Raji (cell line): Measurements from ENCODE around the gene LCN10.

ENCODE experiments used
- POLR2A ChIP-seq: IDR thresholded peaks from 2 replicates; pipeline ENCODE4 v1.6.1; 2011; ENCODE audit warnings: low read depth, low read length, control low read depth; ENCODE audit not compliant: insufficient read depth

Gene LCN10

DNA sequence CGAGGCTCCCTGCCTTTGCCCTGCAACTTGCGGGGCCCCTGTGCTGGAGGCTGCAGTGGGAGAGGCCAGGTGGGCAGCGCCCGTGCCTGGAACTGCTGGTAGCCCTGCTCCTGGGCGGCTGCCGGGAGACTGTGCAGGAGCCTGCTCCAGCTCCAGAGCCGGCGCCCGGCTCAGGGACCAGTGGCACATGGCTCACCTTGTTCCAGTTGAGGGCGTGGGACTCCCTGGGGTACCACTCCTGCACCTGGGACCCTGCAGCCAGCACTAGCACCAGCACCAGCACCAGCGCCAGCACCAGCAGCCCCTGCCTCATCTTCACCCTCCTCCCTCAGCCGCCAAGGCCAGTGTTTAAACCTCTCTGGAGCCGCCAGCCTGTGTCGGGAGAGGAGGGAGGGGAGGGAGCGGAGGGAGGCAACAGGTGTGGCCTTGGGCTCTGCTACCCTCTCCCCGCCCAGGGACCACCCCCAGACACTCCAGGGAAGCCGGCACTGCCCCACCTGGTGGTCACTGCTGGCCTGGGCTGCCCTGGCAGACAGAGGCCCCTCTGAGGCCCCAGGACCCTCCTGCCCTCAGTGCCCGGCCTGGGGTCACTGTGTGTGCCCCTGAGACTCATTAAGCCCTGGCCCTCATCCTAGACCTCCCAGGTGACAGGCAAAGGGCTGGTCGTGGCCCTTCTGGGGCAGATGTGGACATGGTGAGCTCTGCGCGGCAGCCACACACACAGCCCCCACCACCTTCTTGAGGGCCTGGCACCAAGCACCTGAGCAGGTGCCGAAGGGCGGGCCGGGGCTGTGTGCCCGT lies at the start of gene LCN10:
Gene LCN10, minus strand, starts transcription at position 350 of the 801 bp plus-strand sequence. Its CDS starts 37 bp downstream, at position 313.
- TF ChIP-seq POLR2A, result no peak

DNA sequence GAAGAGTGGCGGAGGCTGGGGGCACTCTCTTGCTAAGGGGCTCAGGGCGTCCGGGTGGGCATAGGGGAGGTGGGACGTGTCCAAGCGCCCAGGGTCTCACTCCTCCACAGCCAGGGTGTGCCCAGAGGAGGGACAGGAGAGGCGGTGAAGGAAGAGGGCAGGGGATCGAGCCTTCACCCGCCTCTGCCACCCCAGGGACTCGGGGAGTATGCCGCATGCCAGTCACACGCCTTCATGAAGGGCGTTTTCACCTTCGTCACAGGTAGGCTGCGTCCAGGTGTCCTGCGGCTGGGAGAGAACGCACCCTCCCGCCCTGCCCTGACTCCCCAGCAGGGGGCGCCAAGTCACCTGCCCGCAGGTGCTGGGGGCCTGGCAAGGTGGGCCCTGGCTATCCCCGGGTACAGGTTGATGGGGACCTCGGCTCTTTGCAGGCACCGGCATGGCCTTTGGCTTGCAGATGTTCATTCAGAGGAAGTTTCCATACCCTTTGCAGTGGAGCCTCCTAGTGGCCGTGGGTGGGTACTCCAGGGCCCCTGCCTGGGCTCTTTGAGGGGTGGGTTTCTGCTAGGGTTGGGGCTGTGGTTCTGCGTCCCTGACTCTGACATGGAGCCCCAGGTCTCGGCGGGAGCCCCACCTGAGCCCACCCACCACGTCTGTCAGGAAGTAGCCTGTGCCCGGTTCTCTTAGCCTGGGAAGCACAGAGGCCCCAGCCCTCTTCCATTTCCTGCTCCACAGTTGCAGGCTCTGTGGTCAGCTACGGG lies 49.0 kb upstream of the LCN10 start:
- TF ChIP-seq POLR2A, result no peak

DNA sequence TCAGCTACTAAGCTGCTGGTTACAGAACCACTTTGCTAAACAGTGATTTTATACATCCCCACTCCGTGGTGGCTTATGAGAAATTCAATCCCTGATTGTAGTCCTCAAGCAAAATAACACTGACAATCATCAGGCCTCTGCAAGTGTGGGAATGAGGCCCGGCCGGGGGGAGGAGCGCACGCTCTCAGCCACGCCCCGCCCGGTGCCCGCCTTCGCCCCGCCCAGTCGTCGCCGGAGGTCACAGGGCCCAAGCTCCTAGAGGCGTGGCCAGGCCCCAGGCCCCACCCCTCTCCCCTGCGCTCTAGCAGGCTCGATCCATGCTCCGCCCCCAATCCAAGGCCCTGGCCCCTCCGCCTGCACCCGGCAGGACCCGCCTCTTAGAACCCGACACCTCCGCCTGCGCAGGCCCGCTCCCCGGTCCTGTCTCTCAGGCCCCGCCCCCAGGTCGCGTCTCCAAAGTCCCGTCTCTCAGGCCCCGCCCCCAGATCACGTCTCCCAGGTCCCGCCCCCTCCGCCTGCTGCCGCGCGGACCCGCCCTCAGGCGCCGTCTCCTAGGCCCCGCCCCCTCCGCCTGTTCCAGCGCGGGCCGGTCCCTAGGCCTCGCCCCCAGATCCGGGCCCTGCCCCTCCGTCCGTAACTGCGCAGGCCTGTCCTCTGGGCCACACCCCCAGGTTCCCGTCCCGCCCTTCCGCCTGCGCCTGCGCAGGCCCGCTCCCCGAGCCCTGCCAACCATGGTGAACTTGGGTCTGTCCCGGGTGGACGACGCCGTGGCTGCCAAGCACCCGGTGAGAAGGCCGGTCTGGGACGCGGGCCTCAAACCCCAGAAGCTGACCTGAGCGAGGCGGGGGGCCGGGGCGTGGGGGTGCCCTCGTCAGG lies 48.1 kb upstream of the LCN10 start, which contains the start of gene TMEM141:
Gene TMEM141, plus strand, starts transcription at position 705 of the 876 bp plus-strand sequence. Its CDS starts 27 bp downstream, at position 732.
- TF ChIP-seq POLR2A, result peak; percentile 74

DNA sequence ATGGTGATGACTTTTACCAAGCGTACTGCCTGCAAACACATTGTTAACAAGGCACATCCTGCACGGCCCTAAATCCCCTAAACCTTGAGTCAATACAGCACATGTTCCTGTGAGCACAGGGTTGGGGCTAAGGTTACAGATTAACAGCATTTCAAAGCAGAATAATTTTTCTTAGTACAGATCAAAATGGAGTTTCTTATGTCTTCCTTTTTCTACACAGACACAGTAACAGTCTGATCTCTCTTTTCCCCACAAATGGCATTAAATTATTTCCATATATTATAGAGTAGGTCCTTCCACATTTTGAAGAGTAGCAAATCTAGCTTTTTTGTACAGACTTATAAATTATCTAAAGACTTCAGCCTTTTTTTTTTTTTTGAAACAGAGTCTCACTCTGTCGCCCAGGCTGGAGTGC lies 46.8 kb upstream of the LCN10 start:
- no peak for TF ChIP-seq POLR2A

DNA sequence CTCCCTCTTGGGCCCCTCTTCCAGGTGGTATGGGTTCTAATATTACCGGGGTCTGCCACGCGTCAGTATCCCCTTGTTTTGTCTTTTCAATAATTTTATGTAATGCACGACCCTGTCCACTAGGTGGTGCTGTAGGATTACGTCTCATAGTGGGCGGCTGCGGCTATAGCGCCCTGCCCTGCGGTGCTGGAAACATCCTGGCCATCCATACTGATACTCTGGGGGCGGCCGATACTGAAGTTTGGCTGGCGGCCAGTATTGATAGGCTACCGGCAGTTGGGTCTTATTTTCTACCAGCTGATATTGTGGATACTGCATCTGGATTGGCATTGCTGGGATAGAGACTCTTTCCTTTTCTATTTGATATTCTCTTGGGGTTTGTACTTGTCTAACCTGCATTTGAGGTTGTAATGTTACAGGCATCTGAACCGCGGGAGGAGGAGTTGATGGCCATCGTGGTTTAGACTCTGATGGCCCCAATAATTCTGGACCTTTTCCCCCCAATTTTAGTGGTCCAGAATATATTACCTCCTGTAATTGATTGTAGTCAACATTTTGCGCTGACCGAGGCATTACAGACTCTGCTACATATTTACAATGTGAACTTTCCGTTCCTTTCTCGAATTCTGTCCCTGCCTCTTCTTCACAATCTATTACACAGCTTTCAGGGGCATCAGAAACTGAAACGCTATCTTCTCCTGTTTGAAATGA lies 45.1 kb upstream of the LCN10 start:
- TF ChIP-seq POLR2A, result no peak

DNA sequence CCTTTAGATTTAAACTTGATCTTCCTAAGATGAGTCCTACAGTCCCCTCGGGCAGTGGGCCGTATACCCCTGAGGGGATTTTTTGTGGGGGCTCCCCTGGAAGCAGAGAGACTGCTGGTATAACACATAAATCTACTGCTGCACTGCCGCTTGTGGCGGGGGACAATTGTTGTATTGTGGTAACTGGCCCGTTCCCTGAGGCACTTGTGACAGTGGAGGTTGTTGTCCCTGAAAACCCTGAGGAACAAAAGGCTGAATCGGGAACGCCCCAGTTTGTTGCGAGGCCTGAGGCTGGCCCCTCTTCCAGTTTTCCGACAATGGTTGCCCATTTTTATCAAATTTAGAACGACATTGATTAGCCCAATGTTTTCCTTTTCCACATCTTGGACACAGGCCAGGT lies 43.7 kb upstream of the LCN10 start:
- no peak for TF ChIP-seq POLR2A

DNA sequence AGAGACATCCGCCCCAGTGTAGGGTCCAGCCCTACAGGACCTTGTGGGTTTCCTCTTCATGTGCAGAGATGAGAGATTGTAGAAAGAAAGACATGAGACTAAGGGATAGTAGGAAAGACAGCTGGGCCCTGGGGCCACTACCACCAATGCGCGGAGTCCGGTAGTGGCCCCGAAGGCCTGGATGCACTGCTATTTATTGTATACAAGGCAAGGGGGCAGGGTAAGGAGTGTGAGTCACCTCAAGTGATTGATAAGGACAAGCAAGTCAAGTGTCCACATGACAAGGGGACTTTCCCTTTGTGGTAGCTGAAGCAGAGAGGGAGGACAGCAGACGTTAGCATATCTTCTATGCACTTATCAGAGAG lies 42.2 kb upstream of the LCN10 start:
- no peak for TF ChIP-seq POLR2A

DNA sequence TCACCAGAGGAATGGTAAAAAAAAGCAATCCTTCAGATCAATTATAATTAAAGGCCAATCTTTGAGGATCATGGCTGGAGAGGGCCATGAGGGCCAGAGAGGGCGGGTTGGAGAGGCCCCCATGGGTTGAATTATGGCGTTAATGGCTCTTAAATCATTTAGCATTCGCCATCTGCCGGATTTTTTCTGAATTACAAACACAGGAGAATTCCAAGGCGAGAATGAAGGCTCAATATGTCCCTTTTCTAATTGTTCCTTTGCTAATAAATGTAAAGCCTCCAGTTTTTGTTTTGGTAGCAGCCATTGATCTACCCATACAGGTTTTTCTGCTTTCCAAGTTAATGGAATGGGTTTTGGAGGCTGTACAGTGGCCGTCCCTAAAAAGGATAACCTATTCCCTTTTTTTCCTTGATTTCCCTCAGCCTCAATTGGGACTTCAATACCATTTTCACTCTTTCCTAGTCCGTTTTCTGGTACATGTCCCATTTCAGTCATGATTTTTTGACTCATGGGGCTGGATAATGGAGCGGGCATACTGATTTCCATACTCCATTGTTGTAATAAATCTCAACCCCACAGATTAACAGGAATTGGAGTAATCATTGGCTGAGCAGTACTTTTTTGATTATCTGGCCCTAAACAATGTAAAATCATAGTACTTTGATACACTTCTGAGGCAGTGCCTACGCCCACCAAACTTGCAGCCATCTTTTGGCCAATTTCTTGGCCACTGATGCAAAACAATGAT lies 41.7 kb upstream of the LCN10 start:
- no peak for TF ChIP-seq POLR2A

DNA sequence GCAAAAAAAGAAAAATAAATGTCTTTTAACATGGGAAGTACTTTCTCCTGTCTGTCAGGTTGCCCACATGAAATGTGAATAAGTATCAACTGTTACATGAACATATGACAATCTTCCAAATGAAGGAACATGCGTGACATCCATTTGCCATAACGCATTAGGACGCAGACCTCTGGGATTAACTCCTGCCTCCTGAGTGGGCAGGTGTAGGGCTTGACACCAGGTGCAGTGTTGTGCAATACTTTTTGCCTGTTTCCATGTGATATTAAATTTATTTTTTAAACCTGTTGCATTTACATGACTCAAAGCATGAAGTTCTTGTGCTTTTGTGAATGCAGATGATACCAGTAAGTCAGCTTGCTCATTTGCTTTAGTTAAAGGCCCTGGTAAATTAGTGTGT lies 39.7 kb upstream of the LCN10 start:
- TF ChIP-seq POLR2A, result no peak

DNA sequence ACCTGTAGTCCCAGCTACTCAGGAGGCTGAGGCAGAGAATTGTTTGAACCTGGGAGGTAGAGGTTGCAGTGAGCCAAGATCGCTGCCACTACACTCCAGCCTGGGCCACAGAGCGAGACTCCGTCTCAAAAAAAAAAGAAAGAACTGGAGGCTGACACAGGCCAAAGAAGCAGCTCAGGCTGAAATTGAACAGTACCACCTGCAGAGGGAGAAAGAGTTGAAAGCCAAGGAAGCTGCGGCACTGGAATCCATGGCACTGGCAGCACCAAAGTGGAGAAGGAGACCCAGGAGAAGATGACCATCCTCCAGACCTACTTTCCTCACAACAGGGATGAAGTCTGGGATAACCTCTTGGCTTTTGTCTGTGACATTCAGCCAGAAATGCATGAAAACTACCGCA lies 37.1 kb upstream of the LCN10 start:
- TF ChIP-seq POLR2A, result no peak

DNA sequence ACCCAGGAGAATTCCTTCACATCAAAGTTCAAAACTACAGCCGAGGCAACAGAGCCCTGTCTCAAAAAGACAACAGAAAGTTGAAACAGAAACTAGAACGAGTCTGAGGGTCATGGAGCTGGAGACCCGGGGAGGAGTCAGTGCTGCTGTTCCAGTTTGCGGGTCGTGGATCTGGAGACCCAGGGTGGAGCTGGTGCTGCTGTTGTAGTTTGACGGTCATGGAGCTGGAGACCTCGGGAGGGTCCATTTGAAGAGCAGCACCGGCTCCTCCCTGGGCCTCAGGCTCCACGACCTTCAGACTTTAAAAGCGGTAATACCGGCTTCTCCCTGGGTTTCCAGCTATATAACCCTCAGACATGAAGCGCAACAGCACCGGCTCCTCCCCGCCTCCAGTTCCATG lies 34.6 kb upstream of the LCN10 start:
- no peak for TF ChIP-seq POLR2A

DNA sequence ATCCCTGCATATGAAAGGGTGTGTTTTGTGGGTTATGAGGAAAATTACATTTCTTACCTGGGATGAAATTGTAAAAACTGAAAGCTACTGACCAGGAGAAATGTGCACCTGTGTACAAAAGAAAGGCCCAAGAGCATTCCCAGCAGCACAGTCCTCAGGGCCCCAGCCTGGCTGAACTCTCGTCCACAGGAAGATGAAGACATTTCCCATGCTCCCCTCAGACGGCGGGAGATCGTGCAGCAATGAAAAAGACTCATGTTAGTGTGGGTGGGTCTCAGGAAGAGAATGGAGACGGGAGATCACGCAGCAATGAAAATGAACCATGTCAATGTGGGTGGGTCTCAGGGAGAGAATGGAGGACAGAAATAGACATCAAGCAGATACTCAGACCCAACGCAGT lies 34.2 kb upstream of the LCN10 start:
- TF ChIP-seq POLR2A, result no peak

DNA sequence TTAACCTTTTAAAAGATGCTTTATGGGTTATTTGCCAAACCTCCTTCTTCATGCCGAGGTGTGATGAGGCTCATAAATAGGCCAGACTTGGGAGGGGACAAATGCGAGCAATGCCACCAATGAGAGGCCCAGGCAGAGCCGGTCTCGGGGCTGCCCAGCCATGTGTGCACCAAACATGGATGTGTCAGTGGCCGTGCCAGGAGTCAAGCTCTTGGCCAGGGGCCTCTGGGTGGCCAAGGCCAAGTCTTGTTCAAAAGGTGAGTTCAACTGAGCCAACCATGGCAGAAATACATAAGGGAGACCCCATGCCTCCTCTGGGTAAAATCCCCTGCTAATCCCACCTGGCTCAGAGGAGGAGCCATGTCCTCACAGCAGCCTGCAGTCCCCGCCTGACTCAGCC lies 32.5 kb upstream of the LCN10 start:
- TF ChIP-seq POLR2A, result no peak
